Astrocyte (in vitro differentiated cells and primary cell): ENCODE results near the gene ASPHD2.

Experiments
- CTCF ChIP-seq: IDR thresholded peaks from 2 replicates; pipeline ENCODE4 v1.5.1; 2011; ENCODE audit warnings: low read depth, mild to moderate bottlenecking, inconsistent platforms, low read length, moderate library complexity; ENCODE audit not compliant: insufficient read depth
- EZH2 ChIP-seq: IDR thresholded peaks from 2 replicates; pipeline ENCODE4 v1.6.1; 2012; ENCODE audit warnings: mild to moderate bottlenecking, low read length, inconsistent platforms; ENCODE audit not compliant: insufficient read depth

GRCh38 chr22:26431261-26431995 lies 2.4 kb downstream of the ASPHD2 start:
- TF ChIP-seq CTCF (no peak), EZH2 (no peak)
